ENCODE results near the gene SCNN1A.

DNA sequence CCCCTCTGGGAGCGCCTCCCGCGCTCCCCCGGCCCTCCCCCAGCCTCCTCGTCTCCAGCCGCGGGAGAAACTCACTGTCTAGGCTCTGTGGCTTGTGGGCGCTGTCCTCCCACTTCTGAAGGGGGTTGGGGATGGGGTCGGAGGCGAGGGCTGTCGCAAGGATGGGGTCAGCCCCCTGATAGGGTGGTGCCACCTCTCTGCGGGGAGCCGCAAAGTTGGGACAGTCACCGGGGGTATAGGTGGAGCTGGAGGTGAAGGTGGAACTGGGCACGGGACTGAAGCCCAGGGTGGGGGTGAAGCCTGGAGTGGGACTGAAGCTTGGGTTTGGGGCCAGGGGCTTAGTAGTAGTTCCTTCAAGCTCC lies 45.7 kb downstream of the SCNN1A start:
- TF ChIP-seq CTCF (IDR thresholded peaks at IDR 0.05) (no peak), POLR2A (IDR thresholded peaks at IDR 0.05) (no peak)
